ENCODE results near the gene LRGUK.

- TF ChIP-seq POLR2AphosphoS5 (IDR thresholded peaks at IDR 0.05) (peak in 1 of 3 donors; percentile 27), CTCF (IDR thresholded peaks at IDR 0.05 in 8 of 11, conservative IDR thresholded peaks at IDR 0.05 in 3 of 11) (no peak)
These were observed 47.7 kb downstream of the LRGUK start for GRCh38 chr7:134174795-134175261.

All from spleen (tissue), 7 donors.